ENCODE results near the gene CPNE5.
"Not testable (repeated sequence)": the region's sequence is repeated elsewhere in the genome, so short reads cannot be mapped to it uniquely, and the experiment has no call there.

CPNE5 gene

GRCh38 chr6:36817176-36817817 lies 21.9 kb downstream of the CPNE5 start:
- no peak for ATAC-seq (ENCODE audit: low read depth)
- DNase-seq (ENCODE audit: low spot score) = no peak
- no peak for TF ChIP-seq CTCF (IDR thresholded peaks at IDR 0.05; ENCODE audit: poor library complexity, severe bottlenecking)
- Histone ChIP-seq H3K27ac (ENCODE audit: poor library complexity, severe bottlenecking) (no peak overlapping the region), H3K4me1 (ENCODE audit: insufficient read depth, poor library complexity, severe bottlenecking) (peaks cover 8% of the 10 kb centered on the region), H3K36me3 (ENCODE audit: low read depth) (no peaks in the 10 kb centered on the region), H3K4me3 (ENCODE audit: severe bottlenecking) (no peak overlapping the region), H3K27me3 (ENCODE audit: insufficient read depth, poor library complexity, severe bottlenecking) (no peaks in the 10 kb centered on the region), H3K9me3 (ENCODE audit: severe bottlenecking) (no peaks in the 10 kb centered on the region)

- Histone ChIP-seq H3K9me3 (ENCODE audit: severe bottlenecking) (no peaks in the 10 kb centered on the region), H3K27me3 (ENCODE audit: insufficient read depth, poor library complexity, severe bottlenecking) (no peaks in the 10 kb centered on the region), H3K4me1 (ENCODE audit: insufficient read depth, poor library complexity, severe bottlenecking) (peaks cover 8% of the 10 kb centered on the region), H3K27ac (ENCODE audit: poor library complexity, severe bottlenecking) (no peak overlapping the region), H3K4me3 (ENCODE audit: severe bottlenecking) (no peak overlapping the region), H3K36me3 (ENCODE audit: low read depth) (no peaks in the 10 kb centered on the region)
- no peak for ATAC-seq (ENCODE audit: low read depth)
- TF ChIP-seq CTCF (IDR thresholded peaks at IDR 0.05; ENCODE audit: poor library complexity, severe bottlenecking) = no peak
- DNase-seq (ENCODE audit: low spot score) = no peak
These were observed 23.1 kb downstream of the CPNE5 start for GRCh38 chr6:36815962-36816735.

GRCh38 chr6:36814249-36814648 lies 25.0 kb downstream of the CPNE5 start:
- no peak for TF ChIP-seq CTCF (IDR thresholded peaks at IDR 0.05; ENCODE audit: poor library complexity, severe bottlenecking)
- ATAC-seq (ENCODE audit: low read depth) = no peak

GRCh38 chr6:36813526-36813925 lies 25.7 kb downstream of the CPNE5 start:
- Histone ChIP-seq H3K4me3 (ENCODE audit: severe bottlenecking) (no peak overlapping the region), H3K9me3 (ENCODE audit: severe bottlenecking) (no peaks in the 10 kb centered on the region), H3K36me3 (ENCODE audit: low read depth) (no peaks in the 10 kb centered on the region), H3K4me1 (ENCODE audit: insufficient read depth, poor library complexity, severe bottlenecking) (no peaks in the 10 kb centered on the region), H3K27me3 (ENCODE audit: insufficient read depth, poor library complexity, severe bottlenecking) (no peaks in the 10 kb centered on the region), H3K27ac (ENCODE audit: poor library complexity, severe bottlenecking) (no peak overlapping the region)
- ATAC-seq (ENCODE audit: low read depth) (no peak), DNase-seq (ENCODE audit: low spot score) (no peak)
- no peak for TF ChIP-seq CTCF (IDR thresholded peaks at IDR 0.05; ENCODE audit: poor library complexity, severe bottlenecking)

More at GRCh38 chr6:36814249-36814648, 25.0 kb downstream of the CPNE5 start:
- no peak for DNase-seq (ENCODE audit: low spot score)
- Histone ChIP-seq H3K36me3 (ENCODE audit: low read depth) (no peaks in the 10 kb centered on the region), H3K27ac (ENCODE audit: poor library complexity, severe bottlenecking) (no peak overlapping the region), H3K4me1 (ENCODE audit: insufficient read depth, poor library complexity, severe bottlenecking) (no peaks in the 10 kb centered on the region), H3K27me3 (ENCODE audit: insufficient read depth, poor library complexity, severe bottlenecking) (no peaks in the 10 kb centered on the region), H3K9me3 (ENCODE audit: severe bottlenecking) (no peaks in the 10 kb centered on the region), H3K4me3 (ENCODE audit: severe bottlenecking) (no peak overlapping the region)

- H3K9me3 ChIP-seq (ENCODE audit: severe bottlenecking); H3K27me3 ChIP-seq (ENCODE audit: insufficient read depth, poor library complexity, severe bottlenecking); H3K4me3 ChIP-seq (ENCODE audit: severe bottlenecking); H3K36me3 ChIP-seq (ENCODE audit: low read depth); ATAC-seq (ENCODE audit: low read depth); H3K27ac ChIP-seq (ENCODE audit: poor library complexity, severe bottlenecking); DNase-seq (ENCODE audit: low spot score); H3K4me1 ChIP-seq (ENCODE audit: insufficient read depth, poor library complexity, severe bottlenecking): not testable (repeated sequence)
These were observed 26.2 kb downstream of the CPNE5 start for GRCh38 chr6:36813047-36813446.

All from RWPE2 (cell line).